Pancreas (tissue), 10 donors: ENCODE measurements around the gene ZNF534. TPM values are rescaled to one million over a fixed set of nuclear protein-coding genes. Genes with fewer than 3 reads are reported as not detected.
"Not testable (repeated sequence)": the region's sequence is repeated elsewhere in the genome, so short reads cannot be mapped to it uniquely, and the experiment has no call there.

Experiments
- ATAC-seq, 4 donors: fragments of 200-7000 bp; cut with Tn5 transposase; one replicate each; pipeline versions ENCODE4 v1.8.0 to v1.9.1; 2020; ENCODE audit warnings: mild to moderate bottlenecking in 4 of 4, moderate library complexity in 4 of 4
- DNase-seq, 6 donors: peaks; one replicate each; pipeline ENCODE4 v3.0.0-alpha.2; 2020
- FAIRE-seq: peaks from 2 replicates; lab custom pipeline; 2012; peaks lifted over from hg19 to GRCh38; lab: Jason Lieb, UNC
- H3K27ac ChIP-seq, 4 donors: fragments of 200-600 bp; sonication (generic); 1 replicate in 3 of 4; 2 replicates in 1 of 4; pipeline versions ENCODE4 v1.5.0 to v1.8.0; 2020
- H3K27me3 ChIP-seq, 4 donors: fragments of 200-600 bp; one replicate each; pipeline ENCODE4 v1.8.0; 2021
- H3K36me3 ChIP-seq, 3 donors: fragments of 200-600 bp; sonication (generic) in 1 of 3; one replicate each; pipeline versions ENCODE4 v1.5.0 to v1.8.0; 2020 to 2021
- H3K4me1 ChIP-seq, 3 donors: fragments of 200-600 bp; one replicate each; pipeline ENCODE4 v1.8.0; 2021
- H3K4me3 ChIP-seq, 4 donors: fragments of 200-600 bp; sonication (generic) in 2 of 4; one replicate each; pipeline versions ENCODE4 v1.5.0 to v1.8.0; 2020 to 2021
- H3K9me3 ChIP-seq, 4 donors: fragments of 200-600 bp; one replicate each; pipeline ENCODE4 v1.8.0; 2021
- CTCF ChIP-seq, 4 donors: fragments of 200-600 bp; sonication (generic) in 3 of 4; IDR thresholded peaks; one replicate each; pipeline versions ENCODE4 v1.5.0 to v1.8.0; 2021; ENCODE audit warnings: antibody characterized with exemption in 4 of 4
- WGBS, 2 donors: extraction: QIAGEN DNeasy Blood & Tissue Kit; methylation state at CpG; one replicate each; pipeline ENCODE4 v1.1.7; 2013; 5-methylcytosine and 5-hydroxymethylcytosine counted together
- intact Hi-C, 3 donors: fragments of 100-400 bp; cut with DNase I; formaldehyde crosslinking; loops; one replicate each; pipeline versions ENCODE4 v1.11.1 to v1.14.2; 2022
- polyA plus RNA-seq, 2 donors: library from polyadenylated mRNA; stranded (reverse); fragments of 200-250 nt; gene quantifications; one replicate each; pipeline ENCODE4 v1.2.3, GENCODE V29; 2013
- total RNA-seq, 6 donors: library from RNA; stranded (reverse); fragmentation: NEBNext Ultra II Directional in 4 of 6; extraction: Animal tissue kit (Norgen Biotek cat#: 25700) in 4 of 6; gene quantifications; one replicate each; pipeline versions ENCODE4 v1.2.1 to v1.2.4, GENCODE V29; 2021 to 2023
- donor health status: healthy with polysubstance abuse.
- donor health status: DM: no; HTN: no; CAD: no; lungs with moderate emphysema.
- donor health status: DM: no; HTN: no; CAD: no.
- donor health status: control.
- donor health status: control.
- donor health status: Bipolar disorder and iron deficiency.
- donor health status: DM: yes; HTN: yes; CAD: no.
- donor health status: DM: no; HTN: no; CAD: no.
- donor health status: DM: no; HTN: no; CAD: no.
- donor health status: DM: yes; HTN: yes; CAD: no.

The ZNF534 gene
- total and polyA plus RNA-seq, 8 donors, result not detected

DNA sequence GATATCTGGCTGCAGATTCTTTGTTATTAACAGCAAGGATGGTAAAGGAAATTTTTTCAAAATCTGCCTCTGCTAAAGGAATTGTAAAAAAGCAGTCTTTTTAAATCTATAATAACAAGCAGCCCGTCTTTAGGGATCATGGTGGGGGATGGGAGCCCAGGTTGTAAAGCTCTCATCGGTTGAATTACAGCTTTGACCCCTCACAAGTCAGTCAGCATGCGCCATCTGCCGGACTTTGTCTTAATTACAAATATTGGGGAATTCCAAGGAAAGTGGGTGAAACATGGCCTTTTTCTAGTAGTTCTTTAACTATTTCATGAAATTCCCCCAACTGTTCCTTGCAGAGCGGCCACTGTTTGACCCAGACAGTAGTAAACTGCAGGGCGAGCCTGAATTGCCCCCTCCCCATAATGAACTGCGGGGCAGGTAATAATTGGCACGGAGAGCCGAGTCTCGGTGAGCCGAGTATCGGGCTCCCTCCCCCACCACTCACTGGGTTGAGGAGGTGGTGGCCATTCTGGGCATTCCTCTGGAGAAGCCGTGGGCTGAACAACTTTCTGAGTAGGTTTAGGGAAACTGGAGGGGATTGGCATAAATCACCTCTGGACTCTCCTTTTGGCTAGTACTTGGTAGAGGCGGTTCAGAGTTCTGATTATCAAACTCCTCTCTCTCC lies 36.0 kb downstream of the ZNF534 start:
- Histone ChIP-seq H3K36me3 (no peaks in the 10 kb centered on the region), H3K9me3 (peaks cover 0 to 7% (median 0%) of the 10 kb centered on the region in 4 donors), H3K4me1 (no peaks in the 10 kb centered on the region), H3K27ac (no peak overlapping the region), H3K27me3 (no peaks in the 10 kb centered on the region), H3K4me3 (no peak overlapping the region)
- FAIRE-seq (no peak), ATAC-seq (no peak), DNase-seq (no peak)
- WGBS, 2 donors, result 78 to 81% methylated on average over 14 of the region's 14 CpGs
- intact Hi-C loops, result no loop called here
- no peak for TF ChIP-seq CTCF (IDR thresholded peaks at IDR 0.05)

DNA sequence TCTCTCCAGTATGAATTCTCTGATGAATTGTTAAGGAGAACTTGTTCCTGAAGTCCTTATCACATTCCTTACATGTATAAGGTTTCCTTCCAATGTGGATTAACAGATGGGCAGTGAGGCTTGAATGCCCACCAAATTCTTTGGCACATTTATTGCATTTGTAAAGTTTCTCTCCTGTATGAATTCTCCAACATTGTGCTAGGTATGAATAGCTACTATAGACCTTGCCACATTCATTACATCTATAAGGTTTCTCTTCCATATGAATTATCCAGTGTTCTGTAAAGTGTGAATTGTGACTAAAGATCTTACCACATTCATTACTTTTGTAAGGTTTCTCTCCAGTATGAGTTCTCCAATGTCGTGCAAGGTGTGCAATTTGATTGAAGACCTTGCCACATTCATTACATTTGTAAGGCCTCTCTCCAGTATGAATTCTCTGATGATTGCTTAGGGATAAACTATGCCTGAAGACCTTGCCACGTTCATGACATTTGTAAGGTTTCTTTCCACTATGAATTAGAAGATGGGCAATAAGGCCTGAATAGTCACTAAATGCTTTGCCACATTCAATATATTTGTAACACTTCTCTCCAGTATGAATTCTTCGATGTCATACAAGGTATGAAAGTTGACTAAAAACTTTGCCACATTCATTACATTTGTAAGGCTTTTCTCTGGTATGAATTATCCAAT lies 44.9 kb downstream of the ZNF534 start:
- no peak for FAIRE-seq
- WGBS, 2 donors, result 79 to 89% methylated on average over 3 of the region's 3 CpGs
- intact Hi-C loops, result no loop called here
- H3K27ac ChIP-seq, result no peak overlapping the region
- no peaks in the 10 kb centered on the region for H3K27me3 ChIP-seq
- H3K4me3 ChIP-seq, result no peak overlapping the region
- no peaks in the 10 kb centered on the region for H3K4me1 ChIP-seq
- H3K9me3 ChIP-seq, result peaks cover 0 to 20% (median 6%) of the 10 kb centered on the region in 4 donors
- TF ChIP-seq CTCF (IDR thresholded peaks at IDR 0.05), result no peak
- no peaks in the 10 kb centered on the region for H3K36me3 ChIP-seq
- ATAC-seq, result no peak
- no peak for DNase-seq

DNA sequence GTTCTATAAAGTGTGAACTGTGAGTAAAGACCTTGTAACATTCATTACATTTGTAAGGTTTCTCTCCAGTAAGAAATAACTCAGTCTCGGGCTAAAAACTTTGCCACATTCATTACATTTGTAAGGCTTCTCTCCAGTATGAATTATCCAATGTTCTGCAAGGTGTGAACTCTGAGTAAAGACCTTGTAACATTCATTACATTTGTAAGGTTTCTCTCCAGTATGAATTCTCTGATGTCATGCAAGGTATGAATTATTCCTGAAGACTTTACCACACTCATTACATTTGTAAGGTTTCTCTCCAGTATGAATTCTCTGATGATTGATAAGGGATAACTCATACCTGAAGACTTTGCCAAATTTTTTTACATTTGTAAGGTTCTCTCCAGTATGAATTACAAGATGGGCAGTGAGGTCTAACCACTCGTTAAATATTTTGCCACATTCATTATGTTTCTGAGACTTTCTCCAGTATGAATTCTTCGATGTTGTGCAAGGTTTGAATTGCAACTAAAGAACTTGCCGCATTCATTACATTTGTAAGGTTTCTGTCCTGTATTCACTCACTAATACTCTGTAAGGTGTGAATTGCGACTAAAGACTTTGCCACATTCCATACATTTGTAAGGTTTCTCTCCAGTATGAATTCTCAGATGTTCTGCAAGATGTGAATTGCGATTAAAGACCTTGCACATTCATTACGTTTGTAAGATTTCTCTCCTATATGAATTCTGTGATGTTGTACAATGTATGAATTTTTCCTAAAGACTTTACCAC lies 45.6 kb downstream of the ZNF534 start:
- Histone ChIP-seq H3K27ac (no peak overlapping the region), H3K36me3 (no peaks in the 10 kb centered on the region), H3K4me1 (no peaks in the 10 kb centered on the region), H3K27me3 (no peaks in the 10 kb centered on the region), H3K9me3 (peaks cover 0 to 20% (median 6%) of the 10 kb centered on the region in 4 donors), H3K4me3 (no peak overlapping the region)
- TF ChIP-seq CTCF (IDR thresholded peaks at IDR 0.05), result no peak
- DNase-seq (no peak), ATAC-seq (no peak), FAIRE-seq (no peak)
- intact Hi-C loops, result no loop called here
- 81 to 93% methylated on average over 7 of the region's 7 CpGs for WGBS, 2 donors

DNA sequence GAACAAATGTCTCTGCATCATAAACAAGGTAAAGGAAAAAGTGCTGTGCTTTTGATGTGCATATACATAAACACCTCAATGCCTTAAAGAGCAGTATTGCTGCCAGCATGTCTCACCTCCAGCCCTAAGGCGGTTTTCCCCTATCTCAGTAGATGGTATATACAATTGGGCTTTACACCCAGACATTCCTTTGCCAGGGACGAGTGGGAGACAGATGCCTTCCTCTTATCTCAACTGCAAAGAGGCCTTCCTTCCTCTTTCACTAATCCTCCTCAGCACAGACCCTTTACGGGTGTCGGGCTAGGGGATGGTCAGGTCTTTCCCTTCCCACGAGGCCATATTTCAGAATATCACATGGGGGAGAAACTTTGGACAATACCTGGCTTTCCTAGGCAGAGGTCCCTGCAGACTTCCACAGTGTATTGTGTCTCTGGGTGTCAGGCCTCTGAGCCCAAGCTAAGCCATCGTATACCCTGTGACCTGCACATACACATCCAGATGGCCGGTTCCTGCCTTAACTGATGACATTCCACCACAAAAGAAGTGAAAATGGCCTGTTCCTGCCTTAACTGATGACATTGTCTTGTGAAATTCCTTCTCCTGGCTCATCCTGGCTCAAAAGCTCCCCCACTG lies 55.3 kb downstream of the ZNF534 start:
- DNase-seq, FAIRE-seq, intact Hi-C loops, H3K27me3 ChIP-seq, ATAC-seq, H3K27ac ChIP-seq, H3K4me1 ChIP-seq, H3K9me3 ChIP-seq, H3K4me3 ChIP-seq, H3K36me3 ChIP-seq: not testable (repeated sequence)
- 43 to 52% methylated on average over 6 to 7 of the region's 7 CpGs for WGBS, 2 donors

GRCh38 chr19:52485064-52485463 lies 56.1 kb downstream of the ZNF534 start:
- ATAC-seq, DNase-seq, H3K27me3 ChIP-seq, H3K27ac ChIP-seq, H3K9me3 ChIP-seq, intact Hi-C loops, FAIRE-seq, H3K4me1 ChIP-seq, H3K36me3 ChIP-seq, H3K4me3 ChIP-seq: not testable (repeated sequence)
- WGBS, 2 donors, result 28 to 35% methylated on average over 7 of the region's 7 CpGs

DNA sequence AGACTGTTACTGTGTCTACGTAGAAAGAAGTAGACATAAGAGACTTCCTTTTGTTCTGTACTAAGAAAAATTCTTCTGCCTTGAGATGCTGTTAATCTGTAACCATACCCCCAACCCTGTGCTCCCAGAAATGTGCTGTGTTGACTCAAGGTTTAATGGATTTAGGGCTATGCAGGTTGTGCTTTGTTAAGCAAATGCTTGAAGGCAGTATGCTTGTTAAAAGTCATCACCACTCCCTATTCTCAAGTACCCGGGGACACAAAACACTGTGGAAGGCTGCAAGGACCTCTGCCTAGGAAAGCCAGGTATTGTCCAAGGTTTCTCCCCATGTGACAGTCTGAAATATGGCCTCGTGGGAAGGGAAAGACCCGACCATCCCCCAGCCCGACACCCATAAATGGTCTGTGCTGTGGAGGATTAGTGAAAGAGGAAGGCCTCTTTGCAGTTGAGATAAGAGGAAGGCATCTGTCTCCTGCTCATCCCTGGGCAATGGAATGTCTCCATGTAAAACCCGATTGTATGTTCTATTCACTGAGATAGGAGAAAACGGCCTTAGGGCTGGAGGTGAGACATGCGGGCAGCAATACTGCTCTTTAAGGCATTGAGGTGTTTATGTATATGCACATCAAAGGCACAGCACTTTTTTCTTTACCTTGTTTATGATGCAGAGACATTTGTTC lies 56.8 kb downstream of the ZNF534 start:
- H3K27ac ChIP-seq, H3K4me1 ChIP-seq, H3K27me3 ChIP-seq, ATAC-seq, intact Hi-C loops, DNase-seq, H3K9me3 ChIP-seq, H3K36me3 ChIP-seq, H3K4me3 ChIP-seq, FAIRE-seq: not testable (repeated sequence)
- WGBS, 2 donors, result 7 to 8% methylated on average over 8 of the region's 8 CpGs
